HFFc6 (cell line): ENCODE measurements around the gene SDF2. TPM values are rescaled to one million over a fixed set of nuclear protein-coding genes. Genes with fewer than 3 reads are reported as not detected.
A peak's percentile ranks its signal among the peaks of the same experiment; 100 is the strongest.
"Not testable (repeated sequence)": the region's sequence is repeated elsewhere in the genome, so short reads cannot be mapped to it uniquely, and the experiment has no call there.

Source experiments
- DNase-seq: peaks from one replicate; pipeline ENCODE4 v3.0.0-alpha.2; 2018
- H3K27ac Mint-ChIP-seq: 2 replicates; pipeline ENCODE4 v1.8.0; 2020; ENCODE audit warnings: mild to moderate bottlenecking, mixed read lengths
- H3K27me3 Mint-ChIP-seq: 2 replicates; pipeline ENCODE4 v1.8.0; 2021; ENCODE audit warnings: mild to moderate bottlenecking, moderate library complexity, mixed read lengths; ENCODE audit not compliant: insufficient read depth
- H3K36me3 Mint-ChIP-seq: 2 replicates; pipeline ENCODE4 v1.8.0; 2021; ENCODE audit warnings: low read depth, mixed read lengths
- H3K4me1 Mint-ChIP-seq: 2 replicates; pipeline ENCODE4 v1.8.0; 2020; ENCODE audit warnings: low read depth, mixed read lengths
- H3K4me3 Mint-ChIP-seq: 2 replicates; pipeline ENCODE4 v1.8.0; 2020; ENCODE audit warnings: mild to moderate bottlenecking, moderate library complexity, mixed read lengths
- H3K9me3 Mint-ChIP-seq: 2 replicates; pipeline ENCODE4 v1.8.0; 2020; ENCODE audit warnings: mild to moderate bottlenecking, mixed read lengths
- CTCF ChIP-seq: fragments of 200-600 bp; sonication (generic); IDR thresholded peaks from 2 replicates; pipeline ENCODE4 v1.5.0; 2021; ENCODE audit warnings: antibody characterized with exemption, mild to moderate bottlenecking
- total RNA-seq, 6 experiments: library from RNA; stranded (reverse); fragmentation: NEBNext Ultra II Directional; extraction: Animal tissue kit (Norgen Biotek cat#: 25700); gene quantifications; 2 replicates in 1 of 6; 3 replicates in 5 of 6; pipeline ENCODE4 v1.2.3, GENCODE V29; 2021

Gene SDF2
- total RNA-seq, 6 experiments from 2014 or later, result 65.8 to 96.8 (median 71.5) TPM

GRCh38 chr17:28613931-28614381 is 47.8 kb downstream of the SDF2 start, which contains the start of gene RSKR:
Gene RSKR (minus strand): TSS chr17:28614185. CDS start chr17:28614161, 24 bp downstream.
- Mint-ChIP-seq H3K27me3 (peaks cover 5% of the 10 kb centered on the region), H3K36me3 (peaks cover 37% of the 10 kb centered on the region), H3K27ac (peak within 1 kb of the TSS; percentile 57), H3K9me3 (no peaks in the 10 kb centered on the region), H3K4me1 (no peaks in the 10 kb centered on the region; the same call in 1 of the 2 replicates), H3K4me3 (no peak within 1 kb of the TSS)
- TF ChIP-seq CTCF, result no peak
- DNase-seq, result no peak

- peaks cover 5% of the 10 kb centered on the region for H3K27me3 Mint-ChIP-seq
- TF ChIP-seq CTCF, result peak; percentile 79
- H3K9me3 Mint-ChIP-seq, result no peaks in the 10 kb centered on the region
- no peak overlapping the region for H3K4me3 Mint-ChIP-seq
- peaks cover 33% of the 10 kb centered on the region for H3K36me3 Mint-ChIP-seq
- H3K27ac Mint-ChIP-seq, result peak overlapping the region; percentile 57; the same call in 1 of the 2 replicates
- H3K4me1 Mint-ChIP-seq, result no peaks in the 10 kb centered on the region; the same call in 1 of the 2 replicates
- DNase-seq, result no peak
Observed at GRCh38 chr17:28612936-28613872, 48.5 kb downstream of the SDF2 start.

- no peak for DNase-seq
- TF ChIP-seq CTCF, result no peak
- Mint-ChIP-seq H3K27me3 (peaks cover 5% of the 10 kb centered on the region), H3K9me3 (no peaks in the 10 kb centered on the region), H3K4me1 (no peaks in the 10 kb centered on the region; the same call in 1 of the 2 replicates), H3K36me3 (peaks cover 33% of the 10 kb centered on the region), H3K4me3 (no peak overlapping the region), H3K27ac (no peak overlapping the region)
Observed at GRCh38 chr17:28612531-28612930, 49.2 kb downstream of the SDF2 start.

GRCh38 chr17:28610376-28610775 is 51.3 kb downstream of the SDF2 start:
- DNase-seq, result no peak
- Mint-ChIP-seq H3K9me3 (no peaks in the 10 kb centered on the region), H3K4me3 (no peak overlapping the region), H3K36me3 (peaks cover 19% of the 10 kb centered on the region), H3K27ac (no peak overlapping the region), H3K4me1 (no peaks in the 10 kb centered on the region; the same call in 1 of the 2 replicates), H3K27me3 (peaks cover 5% of the 10 kb centered on the region)
- no peak for TF ChIP-seq CTCF

- H3K9me3 Mint-ChIP-seq, H3K36me3 Mint-ChIP-seq, H3K27me3 Mint-ChIP-seq, DNase-seq, H3K27ac Mint-ChIP-seq, H3K4me3 Mint-ChIP-seq, H3K4me1 Mint-ChIP-seq: not testable (repeated sequence)
Observed at GRCh38 chr17:28604031-28604430, 57.7 kb downstream of the SDF2 start.
